M059J (cell line): ENCODE results near the gene PGLYRP1. TPM values are rescaled to one million over a fixed set of nuclear protein-coding genes. Genes with fewer than 3 reads are reported as not detected.

Experiments used
- total RNA-seq: library from RNA; depleted of rRNA; stranded (reverse); fragments of >200 nt; shearing (Covaris generic); gene quantifications from 2 replicates; pipeline ENCODE4 v1.2.3, GENCODE V29; 2014; rRNA removed

PGLYRP1 gene
- total RNA-seq, 1 experiment from 2014 or later, result not detected

Other genes with a start within 250 kb of the PGLYRP1 start
- 22.7 and 40.4 TPM in 2 replicates for gene DMPK, start 240.6 kb downstream of the PGLYRP1 start, total RNA-seq
- 16.0 and 38.2 TPM in 2 replicates for gene DMWD, start 230.2 kb downstream of the PGLYRP1 start, total RNA-seq
- gene RSPH6A, start 207.7 kb downstream of the PGLYRP1 start, total RNA-seq, result not detected in 2 replicates
- 35.9 and 36.5 TPM in 2 replicates for gene SYMPK, start 159.9 kb downstream of the PGLYRP1 start, total RNA-seq
- 0.27 TPM in 1 of 2 replicates, not detected in the other for gene FOXA3, start 158.7 kb downstream of the PGLYRP1 start, total RNA-seq
- 10.7 and 29.4 TPM in 2 replicates for gene IRF2BP1, start 136.9 kb downstream of the PGLYRP1 start, total RNA-seq
- gene MYPOP, start 120.4 kb downstream of the PGLYRP1 start, total RNA-seq, result 1.0 and 4.7 TPM in 2 replicates
- not detected in 2 replicates for gene NANOS2, start 108.3 kb downstream of the PGLYRP1 start, total RNA-seq
- 0.10 TPM in 2 replicates for gene NOVA2, start 49.2 kb downstream of the PGLYRP1 start, total RNA-seq
- 4.0 and 7.8 TPM in 2 replicates for gene CCDC61, start 27.6 kb downstream of the PGLYRP1 start, total RNA-seq
- not detected in 2 replicates for gene IGFL4, start 17.9 kb upstream of the PGLYRP1 start, total RNA-seq
- not detected in 2 replicates for gene IGFL3, start 101.6 kb upstream of the PGLYRP1 start, total RNA-seq
- gene IGFL2, start 125.2 kb upstream of the PGLYRP1 start, total RNA-seq, result not detected in 2 replicates
- gene IGFL1, start 206.7 kb upstream of the PGLYRP1 start, total RNA-seq, result not detected in 2 replicates